GM21528 (cell line): Measurements from ENCODE around the gene SLC6A20.

ENCODE experiments used
- ATAC-seq: cut with Tn5 transposase; IDR thresholded peaks from one replicate; pipeline ENCODE4 v1.9.1; 2021; ENCODE audit warnings: mild to moderate bottlenecking, moderate library complexity; ENCODE audit not compliant: unreplicated experiment, low FRiP score

The SLC6A20 gene, protein sequence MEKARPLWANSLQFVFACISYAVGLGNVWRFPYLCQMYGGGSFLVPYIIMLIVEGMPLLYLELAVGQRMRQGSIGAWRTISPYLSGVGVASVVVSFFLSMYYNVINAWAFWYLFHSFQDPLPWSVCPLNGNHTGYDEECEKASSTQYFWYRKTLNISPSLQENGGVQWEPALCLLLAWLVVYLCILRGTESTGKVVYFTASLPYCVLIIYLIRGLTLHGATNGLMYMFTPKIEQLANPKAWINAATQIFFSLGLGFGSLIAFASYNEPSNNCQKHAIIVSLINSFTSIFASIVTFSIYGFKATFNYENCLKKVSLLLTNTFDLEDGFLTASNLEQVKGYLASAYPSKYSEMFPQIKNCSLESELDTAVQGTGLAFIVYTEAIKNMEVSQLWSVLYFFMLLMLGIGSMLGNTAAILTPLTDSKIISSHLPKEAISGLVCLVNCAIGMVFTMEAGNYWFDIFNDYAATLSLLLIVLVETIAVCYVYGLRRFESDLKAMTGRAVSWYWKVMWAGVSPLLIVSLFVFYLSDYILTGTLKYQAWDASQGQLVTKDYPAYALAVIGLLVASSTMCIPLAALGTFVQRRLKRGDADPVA

DNA sequence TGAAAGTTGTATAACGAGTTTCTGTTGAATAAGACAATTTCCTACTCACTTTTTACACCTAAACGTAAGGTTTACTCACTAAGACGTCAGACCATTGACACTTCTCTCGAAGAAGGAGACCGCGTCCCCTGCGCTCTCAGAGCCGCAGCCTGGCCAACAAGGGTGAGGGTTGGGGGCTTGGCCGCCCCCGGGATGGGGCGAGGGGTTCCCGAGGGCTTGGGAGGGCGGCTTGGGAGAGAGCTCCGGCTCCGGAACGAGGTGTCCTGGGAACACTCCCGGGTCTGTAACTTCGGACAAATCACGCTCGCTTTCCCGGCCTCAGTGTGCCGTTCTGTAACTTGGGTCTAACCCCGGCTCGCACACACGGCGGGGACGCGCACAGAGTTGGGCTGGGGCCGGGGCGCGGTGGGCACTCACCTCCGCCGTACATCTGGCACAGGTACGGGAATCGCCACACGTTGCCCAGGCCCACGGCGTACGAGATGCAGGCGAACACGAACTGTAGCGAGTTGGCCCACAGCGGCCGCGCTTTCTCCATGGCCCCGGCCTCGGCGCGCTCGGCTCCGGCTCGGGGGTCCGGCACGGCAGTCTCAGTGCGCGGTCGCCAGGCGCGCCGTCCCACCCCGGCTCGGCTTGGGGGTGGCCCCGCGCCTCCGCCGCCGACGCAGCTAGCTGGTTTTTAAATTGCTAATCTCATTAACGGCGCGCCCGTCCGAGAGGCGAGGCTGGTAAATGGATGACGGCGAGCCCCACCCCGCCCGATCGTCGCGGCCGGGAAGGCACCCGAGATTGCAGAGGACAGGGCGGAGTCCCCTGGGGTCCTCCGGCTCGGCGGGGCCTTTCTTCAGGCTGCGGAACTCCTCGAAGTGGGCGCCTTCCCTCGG lies at the start of gene SLC6A20:
Gene SLC6A20 (minus strand): TSS at position 655 of the 884 bp plus-strand sequence. CDS start 117 bp downstream, at position 538.
- ATAC-seq: no peak

- ATAC-seq: no peak
Measured at GRCh38 chr3:45844616-45845015, 48.3 kb upstream of the SLC6A20 start.

DNA sequence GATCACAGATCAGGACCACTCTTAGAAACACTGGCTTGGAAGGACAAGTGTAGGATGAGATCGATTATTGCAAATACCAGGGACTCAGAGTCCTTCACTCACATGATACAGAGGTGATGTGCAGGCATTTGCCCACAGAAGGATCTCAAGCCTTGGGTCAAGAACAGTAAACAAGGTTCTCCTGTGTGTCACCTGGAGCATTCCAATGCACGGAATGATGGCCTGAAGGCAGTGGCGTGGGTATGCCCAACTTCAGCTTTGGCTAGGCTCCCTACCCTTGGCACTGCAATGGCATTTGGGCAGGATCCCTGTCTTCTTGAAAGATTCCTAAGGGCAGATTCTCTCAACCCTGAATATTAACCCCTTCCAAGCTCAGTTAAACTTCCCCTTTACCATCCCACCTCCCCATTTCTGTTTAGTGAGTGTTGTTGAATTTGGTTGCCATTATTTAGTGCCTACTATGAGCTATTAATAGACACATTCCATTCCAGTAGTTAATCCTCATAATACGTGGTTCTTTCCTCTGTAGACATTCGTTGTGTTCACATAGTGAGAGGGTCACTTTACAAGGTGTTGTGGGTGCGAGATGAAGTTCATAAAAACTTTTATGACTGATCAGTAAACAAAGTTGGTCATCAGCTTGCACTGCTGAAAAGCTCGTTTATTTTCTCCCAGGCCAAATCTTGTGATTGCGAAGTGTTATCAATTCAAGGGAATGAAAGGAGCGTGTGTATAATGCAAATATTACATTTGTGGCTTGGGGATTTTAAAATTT lies 46.7 kb upstream of the SLC6A20 start:
- no peak for ATAC-seq

DNA sequence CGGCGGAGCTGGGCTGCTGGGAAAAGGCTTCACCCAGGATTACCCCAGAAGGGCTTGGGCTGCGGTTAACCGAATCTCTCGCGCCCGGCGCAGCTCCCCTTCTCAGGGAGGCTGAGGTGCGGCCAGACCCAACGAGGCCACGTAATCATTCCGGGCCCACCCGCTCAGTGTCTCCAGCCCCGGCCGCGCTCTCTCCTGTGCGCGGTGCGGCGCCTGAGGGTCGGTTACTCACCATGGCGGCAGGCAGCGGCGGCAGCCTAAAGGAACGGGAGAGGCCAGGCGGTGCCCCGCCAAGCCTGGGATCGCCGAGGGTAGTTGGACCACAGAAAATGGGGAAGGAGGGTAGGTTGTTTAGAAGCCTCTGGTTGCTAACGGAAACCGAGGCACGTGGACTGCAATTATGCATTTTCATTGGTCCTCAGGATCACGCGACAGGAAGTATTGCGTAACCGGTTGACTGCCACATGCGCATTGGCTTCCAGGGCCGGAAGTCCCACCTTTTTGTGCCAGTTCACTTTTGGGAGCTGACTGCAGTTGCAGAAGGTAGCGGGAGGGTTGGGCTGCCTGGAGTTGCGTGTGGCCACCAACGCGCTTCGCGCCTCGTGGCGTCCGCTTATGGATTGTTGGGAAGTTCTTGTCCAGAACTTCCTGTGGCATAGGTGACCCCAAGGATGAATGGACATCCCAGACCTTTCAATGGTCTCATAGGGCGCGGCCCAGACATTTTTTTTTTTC lies 45.6 kb upstream of the SLC6A20 start, which contains the start of gene LZTFL1:
Gene LZTFL1 (minus strand): TSS at position 363 of the 735 bp plus-strand sequence. CDS start 128 bp downstream, at position 235.
- peak; percentile 84 for ATAC-seq

GRCh38 chr3:45841420-45841756 lies 45.1 kb upstream of the SLC6A20 start:
- no peak for ATAC-seq

DNA sequence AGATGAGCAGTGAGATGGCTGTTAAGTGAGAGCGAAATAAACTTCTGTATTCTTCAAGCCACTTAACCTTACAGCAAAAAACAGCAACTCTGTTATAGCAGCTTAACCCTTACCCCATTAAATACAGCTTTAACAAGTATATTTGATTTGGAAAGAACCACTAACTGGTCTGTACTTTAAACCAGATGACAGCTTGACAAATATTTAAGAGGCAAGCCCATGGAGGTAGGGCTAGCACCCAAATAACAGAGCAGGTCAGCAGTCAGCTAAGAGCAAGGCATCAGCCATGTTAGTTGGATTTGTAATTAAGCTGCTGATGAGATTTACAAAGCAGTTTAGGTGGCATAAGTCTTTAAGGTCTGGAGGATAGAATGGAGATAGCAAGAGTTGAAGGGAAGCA lies 42.1 kb upstream of the SLC6A20 start:
- ATAC-seq: no peak

GRCh38 chr3:45832699-45833098 lies 36.4 kb upstream of the SLC6A20 start:
- no peak for ATAC-seq

GRCh38 chr3:45830121-45830520 lies 33.8 kb upstream of the SLC6A20 start:
- ATAC-seq: no peak

GRCh38 chr3:45826908-45827307 lies 30.6 kb upstream of the SLC6A20 start:
- ATAC-seq: no peak

DNA sequence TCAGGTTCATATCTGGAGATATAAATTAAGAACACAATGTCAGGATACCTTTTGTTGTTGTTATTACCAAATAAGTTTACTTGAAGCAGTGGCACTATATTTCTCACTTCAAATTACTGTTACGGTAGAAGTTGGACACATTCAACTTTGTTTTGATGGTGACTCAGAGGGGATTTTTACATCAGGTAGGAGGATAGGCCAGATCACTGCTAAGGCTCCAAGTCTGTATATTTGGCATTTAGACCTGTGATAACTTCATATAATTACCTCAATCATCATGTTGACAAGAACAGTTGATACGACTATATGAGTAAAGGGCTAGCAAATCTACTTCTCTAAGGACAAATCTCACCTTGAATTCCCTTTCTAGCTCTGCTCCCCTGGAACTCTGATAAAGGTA lies 30.0 kb upstream of the SLC6A20 start:
- no peak for ATAC-seq

GRCh38 chr3:45821127-45821526 lies 24.8 kb upstream of the SLC6A20 start:
- ATAC-seq: no peak

DNA sequence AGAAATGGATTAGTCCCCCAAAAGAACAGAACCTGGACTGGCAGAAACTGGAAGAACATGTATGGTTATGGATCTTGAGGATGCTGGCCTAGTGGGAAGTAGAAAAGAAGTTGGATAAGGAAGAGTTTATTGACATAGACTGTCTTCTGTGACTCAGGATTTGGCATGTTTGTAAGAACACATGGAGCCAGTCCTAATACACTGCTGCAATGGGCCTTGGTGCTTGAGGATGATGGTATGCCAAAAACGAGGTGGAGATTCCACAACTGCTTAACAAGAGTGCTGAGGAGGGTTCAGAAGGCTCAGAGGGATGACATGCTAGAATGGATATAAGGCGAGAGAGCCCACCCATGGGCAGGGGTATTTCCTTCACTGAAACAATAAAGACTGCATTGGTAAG lies 23.2 kb upstream of the SLC6A20 start:
- no peak for ATAC-seq

DNA sequence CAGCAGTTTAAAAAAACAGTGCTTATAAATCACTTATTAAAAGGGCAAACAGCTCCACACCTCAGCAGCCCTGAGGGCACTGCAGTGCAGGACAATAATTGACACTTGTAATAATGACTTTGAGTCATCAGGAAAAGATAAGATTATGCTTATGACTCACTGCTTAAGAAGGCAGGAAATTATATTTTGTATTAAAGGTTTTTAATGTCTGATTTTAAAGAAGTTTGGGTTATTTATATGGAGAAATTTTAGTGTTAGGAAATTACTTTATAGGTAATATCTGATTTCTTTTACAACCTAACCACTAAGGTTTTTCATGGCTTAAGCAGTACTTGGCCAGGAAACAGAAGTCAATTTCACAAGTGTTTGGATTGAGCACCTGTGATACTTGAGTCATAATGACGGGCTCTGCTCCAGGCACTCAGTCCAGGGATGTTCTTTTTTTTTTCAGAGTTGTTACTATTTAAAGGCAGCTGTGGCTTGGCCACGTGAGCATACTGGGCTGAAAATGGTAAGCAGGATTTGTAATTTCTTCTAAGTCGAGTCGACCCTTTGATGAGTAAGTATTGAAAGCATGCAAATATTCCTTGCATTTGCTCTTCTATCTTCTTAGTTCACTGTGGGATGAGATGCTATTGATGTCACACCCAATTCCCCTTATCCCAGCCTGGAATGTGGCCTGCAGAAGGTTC lies 21.6 kb upstream of the SLC6A20 start:
- no peak for ATAC-seq

DNA sequence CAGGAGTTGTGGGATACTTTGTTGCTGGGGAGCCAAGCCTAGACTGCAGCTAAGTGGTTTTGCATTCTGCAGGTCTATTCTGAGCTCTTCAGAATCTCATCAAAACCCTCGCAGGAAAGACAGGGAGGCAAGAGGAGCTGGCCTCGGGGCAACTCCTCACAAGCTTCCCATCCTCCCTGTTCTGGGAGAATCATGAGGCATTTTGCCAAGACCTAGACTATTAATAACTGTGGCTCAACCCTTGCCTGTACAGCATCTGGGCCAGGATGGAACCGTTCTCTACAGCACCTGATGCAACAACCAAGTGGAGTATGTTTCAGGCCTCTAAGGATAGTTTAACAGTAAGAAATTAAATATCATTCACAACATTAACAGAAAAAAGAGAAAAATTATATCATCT lies 20.2 kb upstream of the SLC6A20 start:
- ATAC-seq: no peak

GRCh38 chr3:45814322-45814721 lies 18.0 kb upstream of the SLC6A20 start:
- ATAC-seq: no peak

- ATAC-seq: no peak
Measured at GRCh38 chr3:45807681-45808540, 11.6 kb upstream of the SLC6A20 start.

DNA sequence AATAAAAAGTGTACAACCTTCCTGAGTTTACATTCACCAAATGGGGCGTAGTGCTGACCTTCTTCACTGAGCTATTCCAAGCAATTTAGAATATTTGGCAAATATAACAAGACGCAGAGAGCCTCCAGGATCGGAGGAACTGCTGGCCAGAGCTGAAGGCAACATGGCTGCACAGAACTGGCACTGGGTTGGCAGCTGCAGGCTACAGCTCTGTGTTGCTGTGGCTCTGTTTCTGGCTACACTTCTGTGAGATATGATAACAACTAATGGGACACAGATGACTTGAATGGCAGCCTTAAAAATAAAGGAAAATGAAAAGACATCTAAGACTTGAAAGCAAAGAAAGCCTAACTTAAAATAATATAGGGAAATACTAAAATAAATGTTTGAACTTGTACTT lies 10.8 kb upstream of the SLC6A20 start:
- no peak for ATAC-seq

DNA sequence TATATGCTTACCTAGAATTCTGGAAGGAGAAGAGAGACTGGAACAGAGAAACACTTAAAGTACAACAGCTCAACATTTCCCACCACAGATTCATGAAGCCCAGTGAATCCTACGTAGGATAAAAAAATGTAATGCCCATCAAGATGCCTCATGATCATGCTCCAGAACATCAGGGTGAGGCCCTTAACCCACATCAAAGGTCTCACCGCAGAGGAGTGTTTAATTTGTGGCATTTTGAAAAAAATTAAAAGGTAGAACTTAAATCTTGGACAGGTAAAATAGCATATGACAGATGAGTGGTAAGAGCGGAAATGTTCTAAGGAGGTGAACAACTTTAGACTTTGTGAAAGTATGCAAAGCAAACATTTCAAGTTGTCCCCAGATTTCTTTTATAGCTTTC lies 9.7 kb upstream of the SLC6A20 start:
- no peak for ATAC-seq
